ENCODE results near the gene VGF.
A peak's percentile ranks its signal among the peaks of the same experiment; 100 is the strongest.
"Not testable (repeated sequence)": the region's sequence is repeated elsewhere in the genome, so short reads cannot be mapped to it uniquely, and the experiment has no call there.

Gene VGF

GRCh38 chr7:101133621-101134398 is 31.6 kb downstream of the VGF start:
- Mint-ChIP-seq H3K9me3 (no peaks in the 10 kb centered on the region), H3K27me3 (peaks cover 32 to 71% of the 10 kb centered on the region in 2 donors), H3K4me3 (no peak overlapping the region), H3K4me1 (ENCODE audit: low read depth in 2 of 2) (peaks cover 10 to 20% of the 10 kb centered on the region in 2 donors), H3K36me3 (ENCODE audit: insufficient read depth) (peaks cover 11% of the 10 kb centered on the region), H3K27ac (no peak overlapping the region)
- no peak for ATAC-seq (replicated peaks)
- no peak for DNase-seq

GRCh38 chr7:101132626-101133600 is 32.5 kb downstream of the VGF start:
- H3K4me1 Mint-ChIP-seq (ENCODE audit: low read depth in 2 of 2) = peaks cover 7 to 11% of the 10 kb centered on the region in 2 donors
- not testable (repeated sequence) for H3K9me3 Mint-ChIP-seq; H3K4me3 Mint-ChIP-seq; H3K27ac Mint-ChIP-seq; DNase-seq; ATAC-seq (replicated peaks); H3K36me3 Mint-ChIP-seq (ENCODE audit: insufficient read depth)
- peaks cover 32 to 71% of the 10 kb centered on the region in 2 donors for H3K27me3 Mint-ChIP-seq

GRCh38 chr7:101129603-101130117 is 35.7 kb downstream of the VGF start:
- Mint-ChIP-seq H3K4me1 (ENCODE audit: low read depth in 2 of 2) (peaks cover 18 to 24% of the 10 kb centered on the region in 2 donors), H3K36me3 (ENCODE audit: insufficient read depth) (peaks cover 4% of the 10 kb centered on the region), H3K27ac (no peak overlapping the region), H3K9me3 (no peaks in the 10 kb centered on the region), H3K27me3 (peaks cover 44 to 76% of the 10 kb centered on the region in 2 donors), H3K4me3 (no peak overlapping the region)
- ATAC-seq (replicated peaks) (no peak), DNase-seq (no peak)

- ATAC-seq (replicated peaks) = no peak
- no peak overlapping the region for H3K4me3 Mint-ChIP-seq
- H3K4me1 Mint-ChIP-seq (ENCODE audit: low read depth in 2 of 2) = peaks cover 21 to 27% of the 10 kb centered on the region in 2 donors
- H3K9me3 Mint-ChIP-seq = no peaks in the 10 kb centered on the region
- H3K27ac Mint-ChIP-seq = peak overlapping the region in 1 of 2 donors; percentile 56
- no peak for DNase-seq
- peaks cover 40 to 76% of the 10 kb centered on the region in 2 donors for H3K27me3 Mint-ChIP-seq
- H3K36me3 Mint-ChIP-seq (ENCODE audit: insufficient read depth) = peaks cover 4% of the 10 kb centered on the region
Observed at GRCh38 chr7:101128040-101128834, 37.1 kb downstream of the VGF start.

GRCh38 chr7:101127460-101128039 is 37.8 kb downstream of the VGF start:
- no peak for DNase-seq
- Mint-ChIP-seq H3K4me1 (ENCODE audit: low read depth in 2 of 2) (peaks cover 21 to 27% of the 10 kb centered on the region in 2 donors), H3K27me3 (peaks cover 44 to 77% of the 10 kb centered on the region in 2 donors), H3K9me3 (no peaks in the 10 kb centered on the region), H3K27ac (peak overlapping the region in 1 of 2 donors; percentile 63), H3K4me3 (peak overlapping the region; percentile 64 to 74), H3K36me3 (ENCODE audit: insufficient read depth) (peaks cover 3% of the 10 kb centered on the region)
- no peak for ATAC-seq (replicated peaks)

GRCh38 chr7:101126651-101127459 is 38.5 kb downstream of the VGF start, which contains the start of gene SERPINE1:
TSS of gene SERPINE1 (plus strand) at chr7:101127104. CDS start at chr7:101128394, 1,290 bp downstream.
- H3K9me3 Mint-ChIP-seq = no peaks in the 10 kb centered on the region
- H3K36me3 Mint-ChIP-seq (ENCODE audit: insufficient read depth) = no peaks in the 10 kb centered on the region
- peak within 1 kb of the TSS; percentile 20 to 63 for H3K27ac Mint-ChIP-seq
- DNase-seq (peak; percentile 37 to 43 (median 39)), ATAC-seq (replicated peaks) (peak; percentile 82)
- peaks cover 25 to 30% of the 10 kb centered on the region in 2 donors for H3K4me1 Mint-ChIP-seq (ENCODE audit: low read depth in 2 of 2)
- H3K27me3 Mint-ChIP-seq = peaks cover 49 to 77% of the 10 kb centered on the region in 2 donors
- H3K4me3 Mint-ChIP-seq = peak within 1 kb of the TSS; percentile 64 to 74

- Mint-ChIP-seq H3K4me1 (ENCODE audit: low read depth in 2 of 2) (peaks cover 27 to 31% of the 10 kb centered on the region in 2 donors), H3K4me3 (peak overlapping the region; percentile 64 to 74), H3K36me3 (ENCODE audit: insufficient read depth) (no peaks in the 10 kb centered on the region), H3K27ac (peak overlapping the region; percentile 20 to 63), H3K27me3 (peaks cover 53 to 79% of the 10 kb centered on the region in 2 donors), H3K9me3 (no peaks in the 10 kb centered on the region)
- ATAC-seq (replicated peaks) = peak; percentile 59
- DNase-seq = peak in 2 of 3 experiments; percentile 7 to 8
Observed at GRCh38 chr7:101125989-101126650, 39.2 kb downstream of the VGF start.

- no peaks in the 10 kb centered on the region for H3K36me3 Mint-ChIP-seq (ENCODE audit: insufficient read depth)
- H3K27ac Mint-ChIP-seq = no peak overlapping the region
- no peak overlapping the region for H3K4me3 Mint-ChIP-seq
- no peak for ATAC-seq (replicated peaks)
- peaks cover 27 to 31% of the 10 kb centered on the region in 2 donors for H3K4me1 Mint-ChIP-seq (ENCODE audit: low read depth in 2 of 2)
- H3K9me3 Mint-ChIP-seq = no peaks in the 10 kb centered on the region
- DNase-seq = no peak
- H3K27me3 Mint-ChIP-seq = peaks cover 54 to 82% of the 10 kb centered on the region in 2 donors
Observed at GRCh38 chr7:101124376-101125056, 40.9 kb downstream of the VGF start.

GRCh38 chr7:101123703-101124068 is 41.7 kb downstream of the VGF start:
- H3K4me3 Mint-ChIP-seq = no peak overlapping the region
- peaks cover 63 to 88% of the 10 kb centered on the region in 2 donors for H3K27me3 Mint-ChIP-seq
- peaks cover 27 to 31% of the 10 kb centered on the region in 2 donors for H3K4me1 Mint-ChIP-seq (ENCODE audit: low read depth in 2 of 2)
- ATAC-seq (replicated peaks) = no peak
- H3K9me3 Mint-ChIP-seq = no peaks in the 10 kb centered on the region
- no peak for DNase-seq
- no peaks in the 10 kb centered on the region for H3K36me3 Mint-ChIP-seq (ENCODE audit: insufficient read depth)
- H3K27ac Mint-ChIP-seq = no peak overlapping the region

GRCh38 chr7:101122933-101123702 is 42.3 kb downstream of the VGF start:
- Mint-ChIP-seq H3K36me3 (ENCODE audit: insufficient read depth) (no peaks in the 10 kb centered on the region), H3K27me3 (peaks cover 67 to 94% of the 10 kb centered on the region in 2 donors), H3K4me1 (ENCODE audit: low read depth in 2 of 2) (peaks cover 27 to 28% of the 10 kb centered on the region in 2 donors), H3K9me3 (no peaks in the 10 kb centered on the region), H3K27ac (no peak overlapping the region), H3K4me3 (no peak overlapping the region)
- no peak for ATAC-seq (replicated peaks)
- no peak for DNase-seq

Data from effector memory CD8-positive, alpha-beta T cell (primary cell).